ENCODE data around the gene ADRA2B. TPM values are rescaled to one million over a fixed set of nuclear protein-coding genes. Genes with fewer than 3 reads are reported as not detected.

Gene ADRA2B
- total and polyA plus RNA-seq, 2 experiments from 2014 or later, result not detected

- TF ChIP-seq EZH2phosphoT487 (IDR thresholded peaks at IDR 0.05; ENCODE audit: insufficient read depth, low read depth) (no peak), EZH2 (IDR thresholded peaks at IDR 0.05; ENCODE audit: insufficient read depth, poor library complexity, severe bottlenecking) (no peak)
- H3K27me3 ChIP-seq (replicated peaks; ENCODE audit: insufficient read depth), result no peaks in the 10 kb centered on the region
- no peaks in the 10 kb centered on the region for H3K79me2 ChIP-seq (ENCODE audit: insufficient read depth)
- H3K9me3 ChIP-seq (ENCODE audit: low read depth), result no peaks in the 10 kb centered on the region
- DNase-seq, result peak; percentile 63
- H3K4me1 ChIP-seq (ENCODE audit: insufficient read depth), result peaks cover 7% of the 10 kb centered on the region; the same call in 1 of the 2 replicates
- H2AFZ ChIP-seq, result peak overlapping the region; percentile 45
- H3K36me3 ChIP-seq (ENCODE audit: low read depth), result no peaks in the 10 kb centered on the region
- no peaks in the 10 kb centered on the region for H3K9me2 ChIP-seq (ENCODE audit: insufficient read depth)
- in situ Hi-C loops (cut with MboI), result no loop called here
- H3K27ac ChIP-seq, result no peak overlapping the region
- no peaks in the 10 kb centered on the region for H4K20me1 ChIP-seq (ENCODE audit: insufficient read depth)
- no peak overlapping the region for H3K4me3 ChIP-seq
- 42 to 53% methylated on average over 18 to 19 of the region's 19 CpGs for WGBS, 2 experiments (ENCODE audit: low coverage in 1 of 2, low lambda C conversion rate in 2 of 2, missing lambda C conversion rate in 2 of 2)
- H3K9ac ChIP-seq, result 0 out of 2 replicates have a peak overlapping the region, but pooled peaks have one; percentile 15
- no peak overlapping the region for H3K4me2 ChIP-seq (ENCODE audit: unreplicated experiment)
- H3F3A ChIP-seq (ENCODE audit: insufficient read depth), result no peaks in the 10 kb centered on the region
Measured at GRCh38 chr2:96157649-96158553, 41.5 kb upstream of the ADRA2B start.

GRCh38 chr2:96156926-96157648 is 40.7 kb upstream of the ADRA2B start:
- Histone ChIP-seq H3K4me3 (no peak overlapping the region), H3K9me2 (ENCODE audit: insufficient read depth) (no peaks in the 10 kb centered on the region), H3K27ac (no peak overlapping the region), H3K4me2 (ENCODE audit: unreplicated experiment) (no peak overlapping the region), H3K9ac (no peak overlapping the region), H4K20me1 (ENCODE audit: insufficient read depth) (no peaks in the 10 kb centered on the region), H3K9me3 (ENCODE audit: low read depth) (no peaks in the 10 kb centered on the region), H3K4me1 (ENCODE audit: insufficient read depth) (peaks cover 7% of the 10 kb centered on the region; the same call in 1 of the 2 replicates), H3F3A (ENCODE audit: insufficient read depth) (no peaks in the 10 kb centered on the region), H3K36me3 (ENCODE audit: low read depth) (no peaks in the 10 kb centered on the region), H3K27me3 (replicated peaks; ENCODE audit: insufficient read depth) (no peaks in the 10 kb centered on the region), H2AFZ (no peak overlapping the region), H3K79me2 (ENCODE audit: insufficient read depth) (no peaks in the 10 kb centered on the region)
- WGBS, 2 experiments (ENCODE audit: low coverage in 1 of 2, low lambda C conversion rate in 2 of 2, missing lambda C conversion rate in 2 of 2), result 87 to 98% methylated on average over 5 of the region's 5 CpGs
- no peak for DNase-seq
- in situ Hi-C loops (cut with MboI), result no loop called here
- TF ChIP-seq EZH2phosphoT487 (IDR thresholded peaks at IDR 0.05; ENCODE audit: insufficient read depth, low read depth), result no peak
- no peak for TF ChIP-seq EZH2 (IDR thresholded peaks at IDR 0.05; ENCODE audit: insufficient read depth, poor library complexity, severe bottlenecking)

- Histone ChIP-seq H3K27me3 (replicated peaks; ENCODE audit: insufficient read depth) (no peaks in the 10 kb centered on the region), H3K27ac (no peak overlapping the region), H3K4me1 (ENCODE audit: insufficient read depth) (peaks cover 7% of the 10 kb centered on the region; the same call in 1 of the 2 replicates), H3K9me3 (ENCODE audit: low read depth) (no peaks in the 10 kb centered on the region), H3K9me2 (ENCODE audit: insufficient read depth) (no peaks in the 10 kb centered on the region), H3K9ac (no peak overlapping the region), H3K79me2 (ENCODE audit: insufficient read depth) (no peaks in the 10 kb centered on the region), H3F3A (ENCODE audit: insufficient read depth) (no peaks in the 10 kb centered on the region), H3K36me3 (ENCODE audit: low read depth) (no peaks in the 10 kb centered on the region), H2AFZ (no peak overlapping the region), H3K4me3 (no peak overlapping the region), H3K4me2 (ENCODE audit: unreplicated experiment) (no peak overlapping the region), H4K20me1 (ENCODE audit: insufficient read depth) (no peaks in the 10 kb centered on the region)
- in situ Hi-C loops (cut with MboI), result no loop called here
- no peak for DNase-seq
- TF ChIP-seq EZH2phosphoT487 (IDR thresholded peaks at IDR 0.05; ENCODE audit: insufficient read depth, low read depth) (no peak), EZH2 (IDR thresholded peaks at IDR 0.05; ENCODE audit: insufficient read depth, poor library complexity, severe bottlenecking) (no peak)
- 76 to 81% methylated on average over 9 to 10 of the region's 10 CpGs for WGBS, 2 experiments (ENCODE audit: low coverage in 1 of 2, low lambda C conversion rate in 2 of 2, missing lambda C conversion rate in 2 of 2)
Measured at GRCh38 chr2:96156011-96156820, 39.8 kb upstream of the ADRA2B start.
